GM20431 (cell line): ENCODE data around the gene IL23R.

ENCODE experiments used
- in situ Hi-C: fragments of 300-500 bp; cut with MseI, MboI; formaldehyde crosslinking; loops from one replicate; pipeline ENCODE4 v1.15.0; 2020; ENCODE audit warnings: low sequenced_read_pairs; ENCODE audit not compliant: unreplicated experiment

IL23R gene

DNA sequence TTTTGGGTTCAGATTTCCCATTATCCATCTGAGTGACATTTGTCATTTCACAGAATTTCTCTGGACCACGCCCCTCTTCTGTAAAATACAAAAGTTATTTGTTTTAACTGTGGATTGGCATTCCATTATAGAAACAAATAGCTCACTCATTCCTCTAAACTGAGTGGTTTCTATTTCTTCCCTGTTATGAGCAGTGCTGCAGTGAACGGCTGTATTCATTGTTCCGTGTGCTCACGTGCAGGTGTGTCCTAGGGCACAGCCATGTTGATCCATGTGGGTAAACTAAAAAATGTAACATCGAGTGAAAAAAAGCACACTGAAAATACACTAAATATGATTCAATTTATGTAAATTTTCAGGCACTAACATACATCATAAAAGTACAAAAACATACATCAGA, 114.4 kb downstream of the IL23R start:
- in situ Hi-C loops, result no loop called here

DNA sequence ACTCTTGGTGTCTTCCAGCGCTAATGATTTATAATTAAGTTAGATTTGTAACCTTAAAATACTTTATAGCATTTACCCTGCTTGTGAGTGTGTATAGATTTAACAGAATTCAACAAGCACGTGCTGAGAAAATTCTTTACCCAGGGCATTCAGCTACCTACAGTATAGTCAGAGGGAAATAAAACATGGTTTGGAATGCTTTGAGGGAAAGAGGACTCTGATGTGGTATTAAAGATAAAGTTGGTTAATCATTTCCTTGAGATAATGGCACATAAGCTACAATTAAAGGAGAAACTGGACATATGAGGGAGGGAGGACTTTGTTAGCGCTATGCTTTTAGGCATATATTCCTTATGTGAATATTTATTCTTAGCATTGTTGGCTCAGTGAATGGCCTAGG, 115.0 kb downstream of the IL23R start:
- in situ Hi-C loops, result no loop called here

DNA sequence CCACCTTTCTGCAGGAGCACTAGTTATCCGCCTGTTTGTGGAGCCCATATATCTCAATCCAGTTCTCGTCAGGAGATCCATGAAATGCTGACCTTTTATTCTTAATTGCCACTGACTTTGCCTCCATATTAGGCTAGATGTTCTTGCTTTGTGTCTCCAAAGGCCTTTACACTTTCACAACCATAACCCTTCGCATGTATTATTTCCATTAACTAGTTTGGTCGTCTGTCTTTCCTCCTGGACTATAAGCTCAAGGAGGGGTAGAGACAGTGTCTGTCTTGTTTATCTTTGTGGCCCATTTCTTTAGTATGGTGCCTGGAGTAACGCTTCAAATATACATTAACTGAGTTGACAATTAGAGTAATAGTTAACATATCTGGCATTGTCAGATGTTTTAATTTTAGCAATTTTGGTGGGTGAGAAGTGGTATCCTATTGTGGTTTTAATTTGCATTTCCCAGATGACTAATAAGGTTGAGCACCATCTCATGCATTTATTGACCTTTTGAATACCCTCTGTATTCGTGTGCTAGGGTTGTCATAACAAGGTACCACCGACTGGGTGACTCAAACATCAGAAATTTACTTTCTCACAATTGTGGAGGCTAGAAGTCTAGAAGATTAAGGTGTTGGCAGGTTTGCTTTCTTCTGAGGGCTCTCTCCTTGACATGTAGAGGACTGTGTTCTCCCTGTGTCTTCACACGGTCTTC, 119.7 kb downstream of the IL23R start:
- in situ Hi-C loops, result no loop called here

DNA sequence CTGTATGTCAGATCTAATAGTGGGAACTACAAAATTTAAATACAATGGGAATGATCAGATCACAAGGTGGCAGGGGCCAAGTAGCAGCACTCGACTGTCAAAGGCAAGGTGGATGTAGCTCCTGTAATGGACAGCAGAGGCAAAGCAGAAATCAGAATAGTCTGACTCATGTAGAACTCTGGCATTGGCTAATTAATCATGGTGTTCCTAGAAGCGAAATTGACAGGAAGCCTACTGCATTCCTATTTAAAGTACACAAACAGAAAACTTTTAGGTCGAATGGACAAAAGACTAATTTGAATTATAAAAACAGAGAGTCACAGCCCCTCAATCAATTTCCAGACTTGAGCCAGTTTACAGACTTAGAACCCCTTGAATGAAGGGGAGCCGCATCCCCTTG, 124.0 kb downstream of the IL23R start:
- in situ Hi-C loops, result no loop called here

DNA sequence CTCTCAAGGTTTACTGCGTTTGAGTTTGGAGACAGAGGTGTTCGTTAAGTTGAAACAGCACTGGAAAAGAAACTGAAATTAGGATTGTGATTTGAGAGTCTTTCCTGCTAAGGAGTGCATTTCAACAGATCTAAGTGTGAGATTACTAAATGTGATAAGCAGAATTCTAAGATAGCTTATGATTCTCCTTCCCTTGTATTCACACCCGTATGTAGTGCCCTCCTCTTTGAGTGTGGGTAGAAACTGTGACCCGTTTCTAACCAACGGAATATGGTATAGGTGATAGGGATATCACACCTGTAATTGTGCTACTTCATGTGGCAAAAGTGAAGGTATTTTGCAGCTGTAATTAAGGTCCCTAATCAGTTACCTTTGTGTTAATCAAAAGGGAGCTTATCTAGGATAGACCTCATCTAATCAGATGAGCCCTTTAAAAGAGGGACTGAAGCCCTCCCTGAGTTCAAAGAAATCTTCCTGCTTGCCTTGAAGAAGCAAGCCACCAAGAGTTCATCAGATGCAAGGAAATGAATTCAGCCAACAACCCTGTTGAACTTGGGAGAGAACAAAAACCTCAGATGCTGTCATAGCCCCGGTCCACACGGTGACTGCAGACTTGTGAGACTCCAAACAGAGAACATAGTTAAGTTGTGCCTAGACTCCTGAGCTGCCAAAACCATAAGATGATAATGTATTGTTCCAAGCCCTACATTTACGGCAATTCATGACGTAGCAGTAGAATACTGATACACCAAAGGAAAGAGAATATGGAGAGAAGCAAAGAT, 128.8 kb downstream of the IL23R start:
- in situ Hi-C loops, result no loop called here

DNA sequence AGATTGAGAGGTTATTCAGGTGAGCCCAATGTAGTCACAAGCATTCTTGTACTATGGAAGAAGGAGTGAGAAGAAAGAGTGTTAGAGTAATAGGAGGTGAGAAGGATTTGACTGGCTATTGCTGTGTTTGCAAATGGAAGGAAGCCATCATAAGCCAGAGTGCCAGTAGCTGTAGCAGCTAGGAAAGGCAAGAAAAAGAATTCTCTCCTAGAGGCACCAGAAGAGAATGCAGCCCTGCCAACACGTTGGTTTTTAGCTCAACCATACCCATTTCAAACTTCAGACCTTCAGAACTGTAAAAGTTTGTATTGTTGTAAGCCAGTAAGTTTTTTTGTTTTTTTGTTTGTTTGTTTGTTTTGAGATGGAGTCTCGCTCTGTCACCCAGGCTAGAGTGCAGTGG, 132.5 kb downstream of the IL23R start:
- in situ Hi-C loops, result no loop called here

DNA sequence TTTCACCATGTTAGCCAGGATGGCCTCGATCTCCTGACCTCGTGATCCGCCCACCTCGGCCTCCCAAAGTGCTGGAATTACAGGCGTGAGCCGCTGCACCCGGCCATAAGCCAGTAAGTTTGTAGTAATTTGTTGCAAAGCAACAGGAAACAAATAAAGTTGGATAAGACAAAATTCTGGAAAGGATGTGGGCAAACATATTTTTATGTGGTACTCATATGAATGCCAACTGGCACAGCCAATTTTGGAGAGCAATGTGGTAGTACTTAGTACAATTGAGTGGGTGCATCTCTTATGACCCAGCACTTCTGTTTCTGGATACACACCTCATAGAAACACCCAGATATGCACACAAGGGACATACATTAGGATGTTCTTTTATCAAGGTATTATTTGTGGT, 133.0 kb downstream of the IL23R start:
- in situ Hi-C loops, result no loop called here

DNA sequence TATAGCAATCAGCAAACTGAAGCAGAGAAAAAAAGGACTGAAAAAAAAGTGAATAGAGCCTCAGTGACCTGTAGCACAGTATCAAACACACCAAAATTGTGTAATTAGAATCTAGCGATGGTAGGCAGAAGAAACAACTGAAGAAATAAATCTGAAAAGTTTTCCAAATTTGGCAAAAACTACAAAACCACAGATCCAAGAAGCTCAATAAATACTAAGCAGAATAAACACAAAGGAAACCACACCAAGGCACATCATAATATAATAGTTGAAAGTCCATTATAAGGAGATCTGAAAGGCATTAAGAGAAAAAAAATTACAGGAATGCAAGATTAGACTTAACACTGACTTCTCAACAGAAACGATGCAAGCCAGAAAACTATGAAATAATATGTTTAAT, 134.3 kb downstream of the IL23R start:
- in situ Hi-C loops, result no loop called here

DNA sequence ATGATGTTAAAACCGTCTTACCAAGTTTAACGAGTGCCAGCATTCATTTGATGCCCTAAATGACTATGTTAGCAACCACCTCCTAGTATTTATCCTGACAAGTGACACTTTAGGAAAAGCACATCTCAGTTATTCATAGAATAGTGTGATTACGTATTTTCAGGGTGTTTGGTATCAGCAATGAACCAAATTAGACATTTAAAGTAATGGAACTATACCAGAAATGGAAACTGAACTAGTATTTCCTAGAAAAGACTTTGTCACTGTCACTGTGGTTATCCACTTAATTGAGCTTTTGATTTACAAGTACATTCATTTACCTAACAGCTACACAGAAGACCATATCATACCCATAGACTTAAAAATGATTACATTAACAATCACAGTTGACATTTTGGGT, 137.8 kb downstream of the IL23R start:
- in situ Hi-C loops, result no loop called here

DNA sequence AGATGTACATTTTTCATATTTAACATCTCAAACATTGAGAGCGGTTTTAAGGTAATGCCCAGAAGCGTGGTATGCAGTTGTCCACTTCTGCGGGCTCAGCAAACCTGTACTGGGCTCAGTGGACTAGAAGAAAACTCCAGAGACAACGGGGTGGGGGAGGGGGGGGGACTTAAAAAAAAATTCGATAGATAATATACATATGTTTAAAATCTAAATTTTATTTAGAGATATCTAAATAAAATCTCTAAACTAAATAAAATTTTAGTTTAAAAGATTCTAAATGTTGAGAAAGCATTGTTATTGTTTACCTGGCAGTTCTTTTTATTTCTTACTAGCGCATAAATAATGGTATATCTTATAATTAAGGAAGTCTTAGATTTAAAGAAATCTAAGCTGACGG, 140.3 kb downstream of the IL23R start:
- in situ Hi-C loops, result no loop called here

DNA sequence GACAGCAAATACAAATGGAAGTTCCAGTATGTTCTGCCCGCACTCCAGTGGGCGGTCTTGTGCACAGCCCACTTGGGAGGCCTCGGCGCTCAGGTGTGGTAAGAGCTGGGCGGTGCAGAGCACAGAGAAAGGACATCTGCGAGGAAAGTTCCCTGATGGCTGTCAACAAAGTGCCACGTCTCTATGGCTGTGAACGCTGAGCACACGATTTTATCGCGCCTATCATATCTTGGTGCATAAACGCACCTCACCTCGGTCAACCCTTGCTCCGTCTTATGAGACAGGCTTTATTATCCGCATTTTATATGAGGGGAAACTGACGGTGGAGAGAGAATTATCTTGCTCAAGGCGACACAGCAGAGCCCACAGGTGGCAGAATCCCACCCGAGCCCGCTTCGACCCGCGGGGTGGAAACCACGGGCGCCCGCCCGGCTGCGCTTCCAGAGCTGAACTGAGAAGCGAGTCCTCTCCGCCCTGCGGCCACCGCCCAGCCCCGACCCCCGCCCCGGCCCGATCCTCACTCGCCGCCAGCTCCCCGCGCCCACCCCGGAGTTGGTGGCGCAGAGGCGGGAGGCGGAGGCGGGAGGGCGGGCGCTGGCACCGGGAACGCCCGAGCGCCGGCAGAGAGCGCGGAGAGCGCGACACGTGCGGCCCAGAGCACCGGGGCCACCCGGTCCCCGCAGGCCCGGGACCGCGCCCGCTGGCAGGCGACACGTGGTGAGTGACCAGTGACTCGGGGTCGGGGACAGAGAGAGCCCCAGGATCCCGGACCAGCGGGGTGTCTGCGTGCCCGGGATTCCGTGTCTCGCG, 141.2 kb downstream of the IL23R start, which contains the start of gene IL12RB2:
IL12RB2 (plus strand) TSS at position 623 of the 810 bp plus-strand sequence. CDS start 12,496 bp downstream, outside the sequence.
- in situ Hi-C loops, result no loop called here

DNA sequence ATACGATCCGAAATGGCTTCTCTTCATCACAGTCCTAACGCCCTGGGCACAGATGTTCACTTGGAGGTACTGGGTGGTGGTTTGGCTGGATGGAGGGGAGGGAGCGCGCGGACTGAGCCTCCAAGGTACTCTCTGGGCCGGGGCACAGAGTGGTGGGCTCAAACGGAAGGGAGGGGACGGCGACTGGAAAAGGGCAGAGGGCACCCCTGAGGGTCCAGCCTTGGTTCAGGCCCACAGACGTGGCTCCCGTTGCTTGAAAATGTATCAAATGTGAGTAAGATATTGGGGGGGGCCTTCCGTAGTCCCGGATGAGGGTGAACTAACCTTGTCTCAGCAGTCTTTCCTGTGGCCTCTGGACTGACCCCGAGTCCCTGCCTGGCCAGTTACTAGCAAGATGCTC, 141.9 kb downstream of the IL23R start:
- in situ Hi-C loops, result no loop called here
